Coronary artery (tissue), 2 donors: ENCODE measurements around the gene TUBA4A.
"Not testable (repeated sequence)": the region's sequence is repeated elsewhere in the genome, so short reads cannot be mapped to it uniquely, and the experiment has no call there.

Experiments
- DNase-seq: peaks from one replicate; pipeline ENCODE4 v3.0.0-alpha.2; 2017; ENCODE audit warnings: low spot score
- H3K27ac ChIP-seq, 2 donors: fragments of 200-600 bp; sonication (generic); one replicate each; pipeline ENCODE4 v1.5.1; 2016 to 2019
- H3K4me3 ChIP-seq: fragments of 200-600 bp; sonication (generic); 2 replicates; pipeline ENCODE4 v1.5.1; 2016; ENCODE audit warnings: mild to moderate bottlenecking, moderate library complexity
- CTCF ChIP-seq: fragments of 200-600 bp; sonication (generic); IDR thresholded peaks from one replicate; pipeline ENCODE4 v1.5.1; 2019; ENCODE audit warnings: antibody characterized with exemption

Gene TUBA4A

GRCh38 chr2:219266232-219266631, 12.5 kb upstream of the TUBA4A start:
- no peak for TF ChIP-seq CTCF
- Histone ChIP-seq H3K4me3 (no peak overlapping the region), H3K27ac (no peak overlapping the region)
- no peak for DNase-seq

GRCh38 chr2:219261024-219261855, 7.5 kb upstream of the TUBA4A start:
- no peak for TF ChIP-seq CTCF
- DNase-seq, result no peak
- Histone ChIP-seq H3K4me3 (no peak overlapping the region), H3K27ac (no peak overlapping the region)

- H3K4me3 ChIP-seq, DNase-seq, H3K27ac ChIP-seq: not testable (repeated sequence)
Observed at GRCh38 chr2:219258942-219259341, 5.2 kb upstream of the TUBA4A start.

- no peak for TF ChIP-seq CTCF
- no peak for DNase-seq
- H3K27ac ChIP-seq, result peak overlapping the region; percentile 76 to 92
- peak overlapping the region; percentile 87 for H3K4me3 ChIP-seq
Observed at GRCh38 chr2:219254590-219255201, 978 bp upstream of the TUBA4A start.

GRCh38 chr2:219252900-219253752, 592 bp downstream of the TUBA4A start, which contains the start of gene TUBA4B:
TUBA4B (plus strand) TSS chr2:219253243; CDS start chr2:219253408, 165 bp downstream.
- TF ChIP-seq CTCF, result no peak
- Histone ChIP-seq H3K4me3 (peak within 1 kb of the TSS; percentile 87), H3K27ac (peak within 1 kb of the TSS; percentile 76 to 92)
- DNase-seq, result peak; percentile 84

- no peak for TF ChIP-seq CTCF
- DNase-seq, result no peak
- H3K4me3 ChIP-seq, result peak overlapping the region; percentile 87
- H3K27ac ChIP-seq, result peak overlapping the region; percentile 76 to 92
Observed at GRCh38 chr2:219252570-219252899, 1.2 kb downstream of the TUBA4A start.

- no peak for TF ChIP-seq CTCF
- H3K27ac ChIP-seq, result peak overlapping the region; percentile 76 to 92
- no peak for DNase-seq
- peak overlapping the region; percentile 87 for H3K4me3 ChIP-seq
Observed at GRCh38 chr2:219252084-219252483, 1.6 kb downstream of the TUBA4A start.
